GM19463 (cell line): ENCODE measurements around the gene EFR3B.

Experiments used
- ATAC-seq: cut with Tn5 transposase; IDR thresholded peaks from one replicate; pipeline ENCODE4 v1.9.1; 2021; ENCODE audit warnings: mild to moderate bottlenecking, moderate library complexity; ENCODE audit not compliant: unreplicated experiment

The EFR3B gene

GRCh38 chr2:25176138-25176537 lies 134.3 kb downstream of the EFR3B start:
- no peak for ATAC-seq

DNA sequence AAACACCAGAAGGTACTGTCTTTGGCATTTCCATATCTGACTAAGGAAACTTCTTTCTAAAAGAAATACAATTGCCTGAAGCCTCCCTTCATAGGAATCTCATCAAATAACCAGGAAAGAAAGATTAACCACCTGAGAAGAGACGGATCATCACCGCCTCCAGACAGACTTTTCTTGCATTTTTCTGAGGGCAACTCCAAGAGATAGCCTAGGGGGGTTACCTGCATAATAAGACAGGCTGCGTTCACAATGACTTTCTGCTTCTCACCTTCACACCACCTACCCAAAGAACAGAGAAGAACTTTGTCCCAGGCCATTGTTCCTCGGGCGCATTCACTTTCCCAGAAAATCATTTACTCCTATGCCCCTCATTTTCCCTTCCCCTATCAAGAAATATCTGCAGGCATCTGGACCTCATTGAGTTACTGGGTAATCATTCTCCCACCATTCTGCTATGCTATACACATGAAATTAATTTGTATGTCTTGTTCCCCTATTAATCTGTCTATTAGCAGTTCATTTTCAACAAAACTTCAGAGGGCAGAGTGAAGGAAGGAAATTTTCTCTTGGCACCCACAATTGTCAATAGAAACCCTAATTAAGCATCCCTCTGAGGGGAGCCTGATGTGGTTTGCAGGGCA lies 134.8 kb downstream of the EFR3B start:
- ATAC-seq, result no peak

GRCh38 chr2:25177211-25177611 lies 135.3 kb downstream of the EFR3B start:
- ATAC-seq, result no peak

DNA sequence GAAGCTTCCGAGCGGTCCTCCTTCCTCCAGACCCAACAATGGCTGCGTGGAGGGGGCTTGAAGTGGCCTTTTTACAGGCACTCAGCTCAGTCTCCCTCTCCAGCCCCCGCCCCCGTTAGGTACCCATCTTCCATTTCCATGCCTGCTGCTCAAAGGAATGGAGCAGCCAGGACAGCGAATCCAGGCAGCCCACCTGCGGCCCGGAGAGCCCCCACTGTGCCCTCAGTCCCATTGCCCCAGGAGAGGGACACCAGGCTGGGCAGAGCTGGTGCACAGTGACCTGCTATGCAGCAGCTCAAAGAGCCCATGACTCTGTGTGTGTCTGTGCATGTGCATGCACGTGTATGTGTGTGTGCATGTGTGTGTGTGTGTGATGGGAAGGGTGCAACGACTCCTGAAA lies 137.1 kb downstream of the EFR3B start:
- ATAC-seq, result no peak

GRCh38 chr2:25184254-25184653 lies 142.4 kb downstream of the EFR3B start:
- no peak for ATAC-seq

DNA sequence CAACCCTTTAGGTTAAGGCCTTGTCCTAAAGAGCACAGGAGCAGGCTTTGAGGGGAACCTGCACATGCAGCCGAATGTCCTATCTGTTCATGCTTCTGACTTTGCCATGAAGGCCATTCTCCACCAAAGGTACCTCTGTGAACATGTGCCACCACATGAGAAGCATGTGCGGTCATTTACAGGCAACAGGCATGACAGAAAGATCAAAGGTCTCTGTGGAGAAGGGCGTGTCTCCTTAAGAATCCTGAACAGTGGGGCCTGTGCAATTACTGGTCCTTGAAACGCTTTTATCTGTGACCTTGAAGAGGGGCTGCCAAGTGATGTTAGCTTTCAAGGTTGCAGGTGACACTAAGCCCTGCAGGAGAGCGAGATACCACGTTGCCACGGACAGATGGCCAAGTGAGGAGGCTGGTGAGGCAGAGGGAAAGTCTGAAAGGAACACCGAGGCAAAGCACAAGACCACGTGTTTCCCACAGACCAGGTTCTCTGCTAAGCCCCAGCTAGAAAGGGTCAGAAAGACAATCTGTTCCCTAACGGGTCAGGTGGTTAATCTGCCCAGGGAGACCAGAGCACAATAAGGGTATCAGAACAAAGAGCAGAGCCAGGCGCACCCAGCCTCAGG lies 146.0 kb downstream of the EFR3B start:
- no peak for ATAC-seq

DNA sequence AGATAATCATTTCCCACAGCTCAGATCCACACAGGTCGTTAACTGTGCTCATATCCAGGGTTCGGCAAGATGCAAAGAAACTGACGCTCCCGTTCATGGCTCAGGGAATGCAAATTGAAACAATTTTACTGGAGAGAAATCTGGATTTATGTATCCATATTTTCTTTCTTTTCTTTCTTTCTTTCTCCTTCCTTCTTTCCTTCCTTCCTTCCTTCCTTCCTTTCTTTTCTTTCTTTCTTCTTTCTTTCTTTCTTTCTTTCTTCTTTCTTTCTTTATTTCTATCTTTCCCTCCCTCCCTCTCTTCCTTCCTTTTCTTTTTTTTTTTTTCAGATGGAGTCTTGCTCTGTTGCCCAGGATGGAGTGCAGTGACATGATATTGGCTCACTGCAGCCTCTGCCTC lies 146.5 kb downstream of the EFR3B start:
- no peak for ATAC-seq

- no peak for ATAC-seq
These were observed 148.7 kb downstream of the EFR3B start for GRCh38 chr2:25190536-25190935.

DNA sequence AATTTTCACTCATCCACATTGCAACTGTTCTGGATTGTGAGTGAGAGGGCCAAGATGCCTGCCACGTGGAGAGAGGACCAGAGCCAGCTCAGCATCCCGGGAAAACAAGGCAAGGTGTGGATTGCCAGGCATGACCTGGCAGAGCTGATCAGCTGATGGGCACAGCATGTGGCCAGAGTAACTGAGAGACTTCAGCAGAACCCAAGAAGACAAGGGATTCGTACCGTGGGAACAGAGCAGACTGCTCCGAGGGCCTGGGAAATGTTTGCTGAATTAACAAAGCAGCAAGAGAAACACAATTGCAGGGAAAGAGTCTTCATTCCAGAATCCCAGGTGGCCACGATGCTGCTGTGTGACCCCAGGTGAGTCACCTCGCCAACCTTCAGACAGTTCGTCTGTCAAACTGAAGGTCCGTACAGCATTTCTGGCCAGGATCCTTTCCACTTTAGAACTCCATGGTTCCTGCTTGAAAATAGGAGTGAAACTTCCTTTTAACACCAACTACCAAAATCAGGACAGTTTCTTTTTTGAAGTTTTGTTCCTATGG lies 152.8 kb downstream of the EFR3B start:
- ATAC-seq, result no peak

DNA sequence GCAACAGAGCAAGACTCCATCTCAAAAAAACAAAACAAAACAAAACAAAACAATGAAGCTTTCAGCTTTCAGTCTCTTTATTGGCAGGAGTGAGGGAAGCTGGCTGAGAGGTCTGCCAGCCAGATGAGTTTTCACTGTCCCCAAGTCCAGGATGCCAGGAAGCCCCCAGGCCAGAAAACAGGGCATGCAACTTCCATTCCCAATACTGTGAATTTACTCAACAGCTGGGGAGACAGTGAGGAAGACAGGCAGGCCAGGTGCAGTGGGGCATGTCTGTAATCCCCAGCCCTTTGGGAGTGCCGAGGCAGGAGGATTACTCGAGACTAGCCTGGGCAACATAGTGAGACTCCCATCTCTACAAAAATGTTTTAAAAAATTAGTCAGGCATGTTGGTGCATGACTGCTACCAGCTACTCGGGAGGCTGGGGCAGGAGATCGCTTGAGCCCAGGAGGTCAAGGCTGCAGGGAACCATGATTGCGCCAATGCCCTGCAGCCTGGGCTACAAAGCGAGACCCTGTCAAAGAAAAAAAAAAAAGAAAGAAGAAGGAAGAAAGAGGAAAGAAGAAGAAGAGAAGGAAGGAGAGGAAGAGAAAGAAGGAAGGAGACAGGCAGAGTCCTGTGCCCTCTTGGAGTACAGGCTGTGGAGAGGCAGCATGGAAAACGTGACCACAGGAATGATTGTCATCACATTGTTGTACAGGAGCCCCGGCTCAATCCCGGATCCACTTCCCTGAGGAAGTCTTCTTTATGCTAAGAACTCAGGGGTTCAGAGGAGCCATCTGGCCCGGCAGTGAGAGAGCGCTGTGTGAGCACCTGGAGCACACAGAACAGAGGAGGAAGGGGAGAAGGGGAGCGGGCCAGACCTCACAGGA lies 155.7 kb downstream of the EFR3B start:
- no peak for ATAC-seq

- ATAC-seq, result no peak
These were observed 156.3 kb downstream of the EFR3B start for GRCh38 chr2:25198209-25198525.

- ATAC-seq, result no peak
These were observed 156.7 kb downstream of the EFR3B start for GRCh38 chr2:25198576-25198975.

DNA sequence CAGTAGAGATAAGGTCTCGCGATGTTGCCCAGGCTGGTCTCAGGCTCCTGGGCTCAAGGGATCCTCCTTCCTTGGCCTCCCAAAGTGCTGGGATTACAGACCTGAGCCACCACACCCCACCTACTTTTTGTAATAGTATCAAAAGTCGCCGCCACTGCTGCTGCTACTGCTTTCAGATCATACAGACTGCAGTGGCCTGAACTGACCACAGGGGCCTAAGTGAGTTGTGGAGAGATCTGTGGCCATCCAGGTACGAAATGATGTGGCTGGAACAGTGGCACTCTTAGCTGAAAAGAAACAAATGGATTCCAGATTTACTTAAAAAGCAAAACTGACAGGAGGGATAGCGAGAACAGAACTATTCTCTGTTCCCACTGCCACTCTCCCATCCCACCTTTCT lies 159.4 kb downstream of the EFR3B start:
- no peak for ATAC-seq

DNA sequence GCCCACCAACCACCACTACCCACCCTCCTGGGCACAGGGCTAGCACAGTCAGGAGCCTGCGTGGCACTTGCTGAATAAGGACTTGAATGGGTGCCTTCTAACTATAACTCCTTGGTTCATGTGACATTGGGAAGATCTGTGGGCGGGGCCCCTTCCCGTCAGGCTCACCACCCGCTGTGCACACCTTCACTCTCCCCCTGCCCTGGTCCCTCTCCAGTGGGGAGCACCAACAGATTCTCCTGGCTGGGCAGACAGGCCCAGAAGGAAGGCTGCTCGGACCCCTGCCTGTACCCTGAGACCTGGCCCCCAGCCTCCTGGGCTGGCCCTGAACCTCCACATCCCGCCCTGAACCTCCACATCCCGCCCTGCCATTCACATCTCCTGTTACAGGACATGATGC lies 159.9 kb downstream of the EFR3B start:
- no peak for ATAC-seq

- no peak for ATAC-seq
These were observed 160.4 kb downstream of the EFR3B start for GRCh38 chr2:25202275-25202674.

GRCh38 chr2:25204190-25204838 lies 162.4 kb downstream of the EFR3B start:
- no peak for ATAC-seq

- ATAC-seq, result no peak
These were observed 165.2 kb downstream of the EFR3B start for GRCh38 chr2:25207078-25207545.
